ENCODE measurements around the gene MIOX. TPM values are rescaled to one million over a fixed set of nuclear protein-coding genes. Genes with fewer than 3 reads are reported as not detected.

MIOX gene
- total RNA-seq, 1 experiment from 2014 or later = not detected

GRCh38 chr22:50481045-50481439, 5.6 kb upstream of the MIOX start:
- H3K27ac Mint-ChIP-seq (ENCODE audit: unreplicated experiment) = no peak overlapping the region
- H3K4me1 ChIP-seq = peaks cover 15% of the 10 kb centered on the region
- H3K27me3 Mint-ChIP-seq (ENCODE audit: insufficient read depth, unreplicated experiment) = no peaks in the 10 kb centered on the region
- ChIA-PET POLR2A (interaction anchor here (0.8 kb wide), 1 partner anchor 45 kb away, joined by 4 read pairs; the partner anchor contains the start of gene SCO2), CTCF (interaction anchor here (0.5 to 0.8 kb wide), 2 partner anchors 17 to 230 kb away, joined by 3 to 4 read pairs; no protein-coding TSS in a partner anchor)
- H3K9me3 ChIP-seq = no peaks in the 10 kb centered on the region
- H3K9me3 Mint-ChIP-seq (ENCODE audit: unreplicated experiment) = no peaks in the 10 kb centered on the region
- no peaks in the 10 kb centered on the region for H3K36me3 ChIP-seq (ENCODE audit: control insufficient read depth, insufficient read depth, low read length)
- peaks cover 16% of the 10 kb centered on the region for H3K4me1 Mint-ChIP-seq (ENCODE audit: low read depth, unreplicated experiment)
- no peak for DNase-seq
- peak overlapping the region; percentile 77 for H3K4me3 Mint-ChIP-seq (ENCODE audit: unreplicated experiment)
- intact Hi-C loops (cut with micrococcal nuclease; ENCODE audit: unreplicated experiment) = no loop called here
- BruUV-seq (replicated peaks) = no TSS peak
- H3K4me3 ChIP-seq (ENCODE audit: low read depth, low read length) = peak overlapping the region; percentile 58
- no peaks in the 10 kb centered on the region for H3K27me3 ChIP-seq (replicated peaks; ENCODE audit: control insufficient read depth, insufficient read depth, low read length)
- no peak for TF ChIP-seq CTCF (IDR thresholded peaks at IDR 0.05; ENCODE audit: insufficient read depth in 1 of 2, low read depth in 1 of 2, low read length in 1 of 2, severe bottlenecking in 1 of 2, unreplicated experiment in 1 of 2)
- peaks cover 17% of the 10 kb centered on the region for H3K36me3 Mint-ChIP-seq (ENCODE audit: insufficient read depth, unreplicated experiment)

GRCh38 chr22:50481440-50482106, 5.1 kb upstream of the MIOX start, which contains the start of gene ADM2:
Gene ADM2 (plus strand): TSS chr22:50481543. CDS start chr22:50481848, 305 bp downstream.
- H3K9me3 ChIP-seq = no peaks in the 10 kb centered on the region
- no TSS peak for BruUV-seq (replicated peaks)
- Mint-ChIP-seq H3K4me3 (ENCODE audit: unreplicated experiment) (peak within 1 kb of the TSS; percentile 77), H3K27me3 (ENCODE audit: insufficient read depth, unreplicated experiment) (no peaks in the 10 kb centered on the region), H3K36me3 (ENCODE audit: insufficient read depth, unreplicated experiment) (peaks cover 22% of the 10 kb centered on the region), H3K27ac (ENCODE audit: unreplicated experiment) (peak within 1 kb of the TSS; percentile 64), H3K4me1 (ENCODE audit: low read depth, unreplicated experiment) (peaks cover 20% of the 10 kb centered on the region), H3K9me3 (ENCODE audit: unreplicated experiment) (no peaks in the 10 kb centered on the region)
- intact Hi-C loops (cut with micrococcal nuclease; ENCODE audit: unreplicated experiment) = no loop called here
- no peak for TF ChIP-seq CTCF (IDR thresholded peaks at IDR 0.05; ENCODE audit: insufficient read depth in 1 of 2, low read depth in 1 of 2, low read length in 1 of 2, severe bottlenecking in 1 of 2, unreplicated experiment in 1 of 2)
- H3K36me3 ChIP-seq (ENCODE audit: control insufficient read depth, insufficient read depth, low read length) = no peaks in the 10 kb centered on the region
- POLR2A ChIA-PET = interaction anchor here (0.8 kb wide), 1 partner anchor 44 kb away, joined by 4 read pairs; the partner anchor contains the start of gene SCO2
- DNase-seq = peak in 1 of 2 experiments; percentile 80
- peak within 1 kb of the TSS; percentile 58 for H3K4me3 ChIP-seq (ENCODE audit: low read depth, low read length)
- H3K4me1 ChIP-seq = peaks cover 15% of the 10 kb centered on the region
- no peaks in the 10 kb centered on the region for H3K27me3 ChIP-seq (replicated peaks; ENCODE audit: control insufficient read depth, insufficient read depth, low read length)
- CTCF ChIA-PET = interaction anchor here (0.5 to 0.8 kb wide), 2 partner anchors 17 to 230 kb away, joined by 3 to 4 read pairs; no protein-coding TSS in a partner anchor

- TF ChIP-seq CTCF (IDR thresholded peaks at IDR 0.05; ENCODE audit: insufficient read depth in 1 of 2, low read depth in 1 of 2, low read length in 1 of 2, severe bottlenecking in 1 of 2, unreplicated experiment in 1 of 2) = no peak
- peak overlapping the region; percentile 58 for H3K4me3 ChIP-seq (ENCODE audit: low read depth, low read length)
- Mint-ChIP-seq H3K4me1 (ENCODE audit: low read depth, unreplicated experiment) (peaks cover 14% of the 10 kb centered on the region), H3K36me3 (ENCODE audit: insufficient read depth, unreplicated experiment) (peaks cover 22% of the 10 kb centered on the region), H3K27me3 (ENCODE audit: insufficient read depth, unreplicated experiment) (no peaks in the 10 kb centered on the region), H3K27ac (ENCODE audit: unreplicated experiment) (peak overlapping the region; percentile 64), H3K4me3 (ENCODE audit: unreplicated experiment) (peak overlapping the region; percentile 77), H3K9me3 (ENCODE audit: unreplicated experiment) (no peaks in the 10 kb centered on the region)
- POLR2A ChIA-PET = interaction anchor here (0.6 to 0.8 kb wide), 2 partner anchors 43 to 128 kb away, joined by 3 to 4 read pairs; partner anchors contain the start of gene SCO2
- DNase-seq = no peak
- CTCF ChIA-PET = no interaction called here
- no peaks in the 10 kb centered on the region for H3K9me3 ChIP-seq
- H3K4me1 ChIP-seq = peaks cover 15% of the 10 kb centered on the region
- no TSS peak for BruUV-seq (replicated peaks)
- H3K36me3 ChIP-seq (ENCODE audit: control insufficient read depth, insufficient read depth, low read length) = no peaks in the 10 kb centered on the region
- intact Hi-C loops (cut with micrococcal nuclease; ENCODE audit: unreplicated experiment) = no loop called here
- H3K27me3 ChIP-seq (replicated peaks; ENCODE audit: control insufficient read depth, insufficient read depth, low read length) = no peaks in the 10 kb centered on the region
Observed at GRCh38 chr22:50482107-50483074, 4.3 kb upstream of the MIOX start.

All from Caco-2 (cell line).